Hindlimb muscle (tissue), 1 donor: ENCODE results near the gene HES3. TPM values are rescaled to one million over a fixed set of nuclear protein-coding genes. Genes with fewer than 3 reads are reported as not detected.

Experiments used
- DNase-seq: peaks from one replicate; pipeline ENCODE4 v3.0.0-alpha.2; 2013
- polyA plus RNA-seq: library from polyadenylated mRNA; unstranded; fragments of 120-200 nt; gene quantifications from one replicate; pipeline ENCODE4 v1.2.1, GENCODE V29; 2013; ENCODE audit not compliant: insufficient read length

HES3 gene
- polyA plus RNA-seq, 1 donor = not detected

DNA sequence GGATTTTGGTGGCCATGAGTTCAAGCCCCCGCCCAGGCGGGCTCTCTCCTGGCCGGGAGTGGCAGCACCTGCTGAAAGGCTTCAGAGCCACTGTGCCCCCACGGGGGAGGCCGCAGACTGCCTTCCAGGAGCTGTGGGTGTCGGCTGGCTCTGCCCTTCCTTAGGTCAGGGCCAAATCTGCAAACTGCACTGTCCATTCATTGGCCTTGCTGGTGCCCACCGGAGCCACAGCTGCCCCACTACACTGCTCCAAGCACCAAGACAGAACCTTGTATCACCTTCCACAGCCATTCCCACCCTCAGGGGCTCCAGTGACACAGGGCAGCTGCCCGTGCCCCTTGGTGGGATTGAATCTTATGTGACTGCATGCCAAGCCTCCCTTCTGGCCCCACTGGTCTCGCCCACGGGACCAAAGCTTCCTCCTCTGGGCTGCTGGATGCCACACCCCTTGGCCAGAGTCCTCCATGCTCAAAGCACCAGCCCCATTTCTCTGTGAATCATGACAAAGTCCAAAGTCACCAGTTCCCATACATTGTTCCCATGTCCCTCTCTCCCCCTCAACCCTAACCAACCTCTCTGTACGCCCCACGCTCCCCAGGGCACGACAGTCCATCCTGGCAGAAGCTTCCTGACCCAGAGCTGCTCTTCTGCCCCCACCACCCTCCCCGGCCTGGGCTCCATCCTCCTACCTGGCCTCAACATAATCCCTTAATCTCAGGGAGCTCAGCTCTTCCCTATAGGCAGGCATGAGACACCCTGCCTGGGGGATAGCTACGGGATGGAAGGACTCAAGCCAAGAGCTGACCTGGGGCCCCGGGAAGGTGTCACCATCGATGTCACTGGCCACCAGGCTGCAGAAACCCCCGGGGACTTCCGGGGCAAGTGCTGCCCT lies 37.8 kb downstream of the HES3 start:
- DNase-seq = no peak

DNA sequence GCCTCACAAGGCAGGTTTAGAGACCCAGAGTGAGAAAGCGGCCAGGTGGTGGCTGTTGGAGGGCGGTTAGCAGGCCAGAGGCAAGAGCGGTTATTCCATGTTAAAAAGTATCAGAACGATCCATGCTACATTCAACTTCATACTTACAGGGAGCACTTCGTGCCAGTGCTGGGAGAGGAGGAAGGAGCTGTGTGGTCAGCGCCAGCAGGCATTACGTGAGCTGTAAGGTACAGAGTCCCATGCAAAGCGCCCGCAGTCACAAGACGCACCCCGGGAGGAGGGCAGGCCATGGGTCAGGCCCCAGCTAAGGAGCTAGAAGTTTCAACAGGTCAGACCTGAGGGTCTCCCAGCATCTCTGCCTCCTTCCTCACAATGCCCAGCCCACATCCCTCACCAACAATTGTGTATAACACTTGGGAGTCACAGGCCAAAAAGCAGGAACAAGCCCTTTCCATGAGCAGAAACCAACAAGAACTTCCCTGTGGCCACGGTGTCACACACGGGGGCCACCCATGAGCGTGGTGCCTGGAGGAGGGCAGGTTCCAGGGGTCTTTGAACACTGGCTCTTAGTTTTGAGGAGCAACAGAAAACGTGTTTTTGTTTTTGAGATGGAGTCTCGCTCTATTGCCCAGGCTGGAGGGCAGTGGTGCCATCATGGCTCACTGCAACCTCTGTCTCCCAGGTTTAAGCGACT lies 38.7 kb downstream of the HES3 start:
- DNase-seq = no peak

DNA sequence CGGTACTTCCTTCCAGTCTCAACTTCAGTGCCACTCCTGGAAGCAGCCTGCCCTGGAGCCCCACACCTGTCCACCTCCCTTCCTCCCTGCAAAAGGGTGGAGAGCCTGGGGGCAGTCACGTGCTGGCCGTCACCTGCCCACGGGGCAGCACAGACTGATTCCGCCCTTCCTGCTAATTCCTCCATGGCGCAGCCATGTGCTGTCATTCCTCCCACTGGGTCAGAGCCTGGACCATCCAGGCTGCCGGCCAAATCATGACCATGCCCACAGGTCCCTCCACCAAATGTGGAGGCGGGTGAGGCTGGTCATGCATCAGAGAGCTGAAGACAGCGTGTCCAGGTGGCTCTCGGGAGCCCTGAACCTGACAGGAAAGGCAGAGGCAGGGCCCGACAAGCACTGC lies 41.4 kb downstream of the HES3 start:
- DNase-seq = no peak

DNA sequence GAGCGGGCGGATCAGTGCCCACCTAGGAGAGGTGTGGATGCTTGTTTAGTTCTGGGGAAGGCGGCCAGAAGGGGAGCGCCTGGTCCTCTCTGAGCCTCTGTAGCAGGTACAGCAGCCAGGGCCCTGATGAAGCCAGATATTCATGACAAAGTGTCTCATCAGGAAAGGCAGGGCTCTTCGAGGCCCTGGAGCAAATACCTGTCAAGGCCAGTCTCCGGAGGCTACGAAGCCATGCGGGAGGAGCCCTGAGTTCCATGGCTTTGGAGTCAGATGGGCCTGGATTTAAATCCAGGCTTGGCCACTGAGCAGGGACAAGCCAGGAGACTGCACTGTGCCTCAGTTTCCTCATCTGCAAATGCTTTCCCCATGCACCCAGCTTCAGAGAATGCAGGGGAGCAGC lies 42.3 kb downstream of the HES3 start:
- no peak for DNase-seq

DNA sequence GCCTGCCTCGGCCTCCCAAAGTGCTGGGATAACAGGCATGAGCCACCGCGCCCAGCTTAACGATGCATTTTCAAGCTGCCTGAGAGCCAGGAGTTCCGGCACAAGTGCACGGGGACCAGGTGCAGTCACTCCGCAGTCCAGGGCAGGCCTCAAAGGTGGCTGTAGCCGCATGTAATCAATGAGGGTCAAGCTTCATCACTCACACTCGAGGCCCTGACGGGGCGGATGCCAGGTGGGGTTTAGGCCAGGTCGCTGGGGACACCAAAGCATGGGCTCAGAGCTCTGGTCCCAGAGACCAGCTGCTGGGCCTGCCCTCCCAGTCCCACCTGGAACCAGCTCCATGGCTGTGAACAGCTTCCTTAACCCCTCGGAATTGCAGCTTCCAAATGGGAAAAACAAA lies 43.0 kb downstream of the HES3 start:
- DNase-seq = no peak

DNA sequence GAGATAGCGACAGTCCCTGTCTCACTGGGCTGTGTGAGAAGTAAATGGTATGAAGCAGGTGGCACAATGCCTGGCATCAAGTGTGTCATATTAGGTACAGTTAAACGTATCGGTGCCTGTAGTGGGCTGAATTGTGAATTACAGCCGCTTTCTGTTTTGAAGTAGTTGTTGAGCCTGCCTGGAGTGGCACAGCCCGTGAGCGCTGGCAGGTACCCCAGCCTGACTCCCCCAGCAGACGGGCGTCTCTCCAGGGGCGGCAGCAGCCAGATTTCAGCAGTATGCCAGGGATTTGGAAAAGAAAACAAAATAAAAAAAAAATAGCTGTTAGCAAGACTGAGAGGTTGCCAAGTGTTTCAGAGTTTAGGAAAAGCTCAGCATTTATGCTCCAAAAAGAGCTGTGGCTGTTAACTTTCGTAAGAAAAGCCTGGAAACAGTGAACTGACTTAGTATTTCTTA lies 43.5 kb downstream of the HES3 start:
- peak; percentile 48 for DNase-seq

DNA sequence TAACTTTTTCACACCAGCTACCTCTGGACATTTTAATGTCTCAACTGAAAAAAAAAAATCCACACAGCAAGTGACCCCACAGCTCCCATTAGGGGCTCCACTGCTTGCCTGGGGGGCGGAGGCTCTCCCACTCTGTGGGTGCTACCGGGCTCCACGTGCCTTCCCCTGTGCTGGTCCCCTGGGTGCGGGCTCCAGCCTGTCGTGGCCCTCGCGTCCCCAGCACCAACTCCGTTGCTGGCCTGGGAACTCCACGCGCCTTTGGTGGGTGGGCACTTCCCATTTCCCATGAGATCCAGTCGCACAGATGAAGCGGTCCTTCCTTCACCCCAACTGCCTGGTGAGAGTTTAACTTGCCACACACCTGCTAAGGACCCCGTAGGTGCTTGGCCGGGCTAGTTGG lies 44.0 kb downstream of the HES3 start:
- no peak for DNase-seq

DNA sequence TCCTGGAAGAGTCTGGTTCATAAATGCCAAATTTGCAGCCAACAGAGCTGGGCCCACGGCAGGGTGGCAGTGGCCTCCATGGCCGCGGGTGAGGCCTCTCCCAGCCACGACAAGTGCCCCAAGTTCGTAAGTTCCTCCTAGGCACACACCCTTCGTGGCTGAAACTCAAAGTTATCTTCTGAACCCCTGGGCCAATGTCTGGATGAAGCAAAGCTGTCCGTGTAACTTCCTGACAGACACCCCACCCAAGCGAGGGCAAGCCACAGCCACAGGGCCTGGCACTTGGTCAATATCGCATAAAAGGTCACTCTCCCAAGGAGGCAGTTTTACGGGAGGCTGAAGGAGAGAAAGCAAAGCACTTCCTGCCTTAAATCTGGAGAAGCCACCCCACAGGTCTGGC lies 44.7 kb downstream of the HES3 start:
- DNase-seq = no peak

DNA sequence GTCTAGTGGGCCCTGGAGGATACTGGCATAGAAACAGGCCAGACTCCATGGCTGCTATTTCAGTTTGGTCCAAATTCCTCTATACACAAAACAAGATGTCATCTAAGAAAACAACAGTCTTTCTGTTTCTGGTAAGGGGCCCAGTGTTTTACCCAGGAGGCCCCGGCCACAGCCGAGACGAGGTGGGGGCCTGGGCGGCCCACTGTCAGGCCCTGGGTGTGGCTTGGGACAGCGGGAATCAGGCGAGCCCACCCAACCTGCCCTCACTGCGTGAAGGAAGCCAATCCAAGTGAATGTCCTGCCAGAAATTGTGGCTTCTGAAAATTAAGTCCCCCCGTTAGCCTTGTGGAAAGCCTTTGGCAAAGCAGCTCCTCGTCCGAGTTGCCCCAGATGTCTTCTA lies 48.1 kb downstream of the HES3 start:
- DNase-seq = no peak

DNA sequence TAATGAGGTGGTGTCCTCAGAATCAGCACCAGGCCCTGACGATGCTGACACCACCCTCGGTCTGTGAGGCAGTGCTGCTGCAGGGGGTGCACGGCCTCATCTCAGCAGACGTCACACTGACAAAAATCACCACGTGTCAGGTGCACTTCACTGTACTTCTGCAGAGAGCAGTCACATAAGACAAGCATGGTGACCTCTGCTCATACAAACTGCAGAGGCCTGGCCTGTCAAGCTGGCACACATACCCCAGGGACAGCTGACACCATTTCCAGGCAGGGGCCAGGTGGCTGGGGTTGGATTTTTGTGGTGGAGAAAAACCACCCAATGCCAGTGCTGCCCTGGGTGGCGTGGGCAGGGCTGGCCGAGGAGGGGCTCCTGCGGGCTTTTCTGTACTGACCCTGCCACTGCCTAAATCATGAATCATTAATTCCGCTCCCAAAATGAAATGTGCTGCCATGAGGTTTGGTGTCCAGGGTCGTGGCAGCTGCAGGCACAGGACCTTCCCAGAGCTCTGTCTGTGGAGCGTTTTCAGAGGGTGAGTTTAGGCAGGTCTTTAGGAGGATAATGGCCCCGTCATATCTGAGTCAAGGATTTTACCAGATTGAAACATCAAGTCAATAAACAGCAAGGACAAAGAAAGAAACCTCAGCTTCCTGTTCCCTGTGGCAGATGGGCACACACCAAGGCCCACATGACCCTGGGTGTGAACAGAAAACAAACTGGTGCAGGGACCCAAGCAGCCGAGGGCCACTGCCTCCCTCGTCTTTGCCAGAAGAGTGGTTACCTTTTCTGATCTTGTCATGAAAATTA lies 50.3 kb downstream of the HES3 start:
- no peak for DNase-seq

DNA sequence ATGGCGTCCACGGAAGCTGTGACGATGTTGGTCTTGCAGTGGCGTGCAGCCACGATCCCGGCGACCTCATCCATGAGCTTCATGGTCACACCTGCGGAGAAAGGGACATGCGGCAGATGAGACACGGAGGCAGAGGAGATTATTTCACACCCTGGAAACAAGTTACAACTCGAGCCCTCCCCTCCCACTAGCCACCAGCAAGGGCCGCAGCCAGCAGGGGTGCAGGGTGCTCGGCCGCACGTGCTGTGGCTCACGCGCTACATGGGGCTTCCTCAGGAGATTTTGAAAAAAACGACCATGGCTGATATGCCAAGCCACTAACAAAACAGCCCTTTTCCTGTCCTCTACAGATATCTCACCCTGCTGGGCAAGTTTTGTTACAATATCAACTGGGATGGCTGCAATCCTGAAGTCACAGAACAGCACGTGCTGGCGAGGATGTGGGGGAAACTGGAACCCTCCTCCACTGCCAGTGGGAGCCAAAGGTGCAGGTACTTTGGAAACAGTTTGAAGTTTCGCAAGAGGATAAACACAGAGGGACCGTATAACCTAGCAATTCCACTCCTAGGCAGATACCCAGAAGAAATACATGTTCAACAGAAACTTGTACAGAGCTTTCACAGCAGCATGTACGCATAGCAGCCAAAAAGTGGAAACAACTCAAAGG lies 51.0 kb downstream of the HES3 start:
- DNase-seq = no peak

Other genes starting within 250 kb of the HES3 start
- 4.6 TPM for gene KCNAB2, start 198.3 kb upstream of the HES3 start, polyA plus RNA-seq
- gene CHD5, start 63.9 kb upstream of the HES3 start, polyA plus RNA-seq = 0.35 TPM
- gene RPL22, start 44.6 kb upstream of the HES3 start, polyA plus RNA-seq = 572 TPM
- gene RNF207, start 38.1 kb upstream of the HES3 start, polyA plus RNA-seq = 32.9 TPM
- 40.8 TPM for gene ICMT, start 8.2 kb upstream of the HES3 start, polyA plus RNA-seq
- 23.4 TPM for gene GPR153, start 16.9 kb downstream of the HES3 start, polyA plus RNA-seq
- 17.7 TPM for gene ACOT7, start 149.6 kb downstream of the HES3 start, polyA plus RNA-seq
- 0.21 TPM for gene HES2, start 175.7 kb downstream of the HES3 start, polyA plus RNA-seq
- gene ESPN, start 180.6 kb downstream of the HES3 start, polyA plus RNA-seq = 1.5 TPM
- 14.7 TPM for gene TNFRSF25, start 222.0 kb downstream of the HES3 start, polyA plus RNA-seq
- 14.4 TPM for gene PLEKHG5, start 247.5 kb downstream of the HES3 start, polyA plus RNA-seq